Lung (tissue), 13 donors: ENCODE results near the gene SEL1L3. TPM values are rescaled to one million over a fixed set of nuclear protein-coding genes. Genes with fewer than 3 reads are reported as not detected.

Experiments
- ATAC-seq: fragments of 200-7000 bp; cut with Tn5 transposase; one replicate; pipeline ENCODE4 v1.9.1; 2020; ENCODE audit warnings: moderate number of reproducible peaks; ENCODE audit not compliant: insufficient read depth, low FRiP score
- DNase-seq, 3 donors: peaks; one replicate each; pipeline ENCODE4 v3.0.0-alpha.2; 2013 to 2017
- H3K27ac ChIP-seq, 2 donors: one replicate each; pipeline ENCODE4 v1.5.1; 2013; ENCODE audit warnings: mild to moderate bottlenecking in 2 of 2, moderate library complexity in 2 of 2, control low read depth in 1 of 2, inconsistent platforms in 1 of 2, low read depth in 1 of 2, low read length in 1 of 2
- H3K27me3 ChIP-seq, 3 donors: one replicate each; pipeline ENCODE4 v1.5.1; 2013; ENCODE audit warnings: low read length in 2 of 3; ENCODE audit not compliant: control insufficient read depth in 3 of 3, insufficient read depth in 3 of 3
- H3K36me3 ChIP-seq, 4 donors: one replicate each; pipeline ENCODE4 v1.5.1; 2013; ENCODE audit warnings: low read length in 4 of 4, mild to moderate bottlenecking in 1 of 4, moderate library complexity in 1 of 4; ENCODE audit not compliant: control insufficient read depth in 4 of 4, insufficient read depth in 4 of 4
- H3K4me1 ChIP-seq, 5 donors: one replicate each; pipeline ENCODE4 v1.5.1; 2013; ENCODE audit warnings: low read length in 5 of 5, mild to moderate bottlenecking in 2 of 5, moderate library complexity in 1 of 5; ENCODE audit not compliant: control insufficient read depth in 5 of 5, insufficient read depth in 5 of 5
- H3K4me3 ChIP-seq: one replicate; pipeline ENCODE4 v1.5.1; 2013; ENCODE audit warnings: mild to moderate bottlenecking, control low read depth, moderate library complexity
- H3K9ac ChIP-seq, 2 donors: one replicate each; pipeline ENCODE4 v1.5.1; 2013; ENCODE audit warnings: low read length in 2 of 2, control low read depth in 1 of 2; ENCODE audit not compliant: insufficient read depth in 1 of 2
- H3K9me3 ChIP-seq, 4 donors: one replicate each; pipeline ENCODE4 v1.5.1; 2013; ENCODE audit warnings: low read length in 3 of 4, mild to moderate bottlenecking in 1 of 4, moderate library complexity in 1 of 4; ENCODE audit not compliant: control insufficient read depth in 4 of 4, insufficient read depth in 3 of 4
- WGBS, 2 donors: extraction: QIAGEN DNeasy Blood & Tissue Kit; methylation state at CpG; one replicate each; pipeline ENCODE4 v1.1.7; 2013; 5-methylcytosine and 5-hydroxymethylcytosine counted together
- polyA plus RNA-seq, 2 donors: library from polyadenylated mRNA; stranded (reverse); fragments of 200-250 nt; gene quantifications; one replicate each; pipeline ENCODE4 v1.2.1, GENCODE V29; 2013
- small RNA-seq: library from RNA; depleted of rRNA; stranded (forward); fragments of <200 nt; gene quantifications from one replicate; pipeline ENCODE3, GENCODE V24; 2014; ENCODE audit warnings: low replicate concordance
- total RNA-seq, 2 donors: library from RNA; depleted of rRNA in 1 of 2; stranded (reverse); fragments of >200 nt in 1 of 2; gene quantifications; one replicate each; pipeline ENCODE4 v1.2.1, GENCODE V29; 2014 to 2021
- TF ChIP-seq, protein P1 (sequence below): IDR thresholded peaks from 2 replicates; pipeline ENCODE4 v1.5.1; 2012; ENCODE audit warnings: mild to moderate bottlenecking; ENCODE audit errors: control extremely low read depth, extremely low read depth
- donor health status: control.
- donor health status: control.
- donor health status: Bipolar disorder and iron deficiency.
- donor health status: healthy.
- donor health status: DM: yes; HTN: yes; CAD: no.

Gene SEL1L3
- total and polyA plus RNA-seq, 4 donors: 29.2 to 93.3 (median 57.1) TPM

DNA sequence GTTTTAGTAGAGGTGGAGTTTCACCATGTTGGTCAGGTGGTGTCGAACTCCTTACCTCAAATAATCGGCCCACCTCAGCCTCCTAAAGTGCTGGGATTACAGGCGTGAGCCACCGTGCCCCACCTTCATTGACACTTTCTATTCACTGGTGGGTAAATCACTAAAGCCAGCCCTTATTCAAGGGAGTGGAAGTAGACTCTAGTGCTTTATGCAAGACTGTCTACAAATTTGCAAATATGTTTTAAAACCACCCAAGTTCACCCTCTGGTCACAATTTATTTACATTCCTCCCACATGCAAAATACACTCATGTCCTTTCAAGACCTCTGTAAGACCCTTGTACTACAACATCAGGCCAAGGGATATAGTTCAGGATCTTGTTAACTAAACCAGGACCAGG lies 162.1 kb downstream of the SEL1L3 start:
- peaks cover 0 to 1% (median 0%) of the 10 kb centered on the region in 4 donors for H3K9me3 ChIP-seq
- no peak for ATAC-seq

DNA sequence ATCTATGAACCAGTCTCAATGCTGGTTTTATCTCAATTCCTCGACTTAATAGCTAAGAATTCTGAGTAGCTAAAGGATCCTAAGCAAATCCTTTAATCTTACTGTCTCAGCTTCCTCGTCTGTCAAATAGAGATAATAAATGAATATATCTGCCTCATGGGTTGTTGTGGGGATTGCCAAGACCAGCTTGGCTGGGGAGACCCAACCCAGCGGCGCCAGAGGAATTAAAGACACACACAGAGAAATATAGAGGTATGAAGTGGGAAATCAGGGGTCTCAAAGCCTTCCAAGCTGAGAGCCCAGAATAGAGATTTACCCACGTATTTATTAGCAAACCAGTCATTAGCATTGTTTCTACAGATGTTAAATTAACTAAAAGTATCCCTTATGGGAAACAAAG lies 165.3 kb downstream of the SEL1L3 start:
- no peaks in the 10 kb centered on the region for H3K4me1 ChIP-seq
- no peak for ATAC-seq
- H3K27me3 ChIP-seq: no peaks in the 10 kb centered on the region
- WGBS, 2 donors: 78 to 86% methylated on average over 5 of the region's 5 CpGs
- peaks cover 0 to 2% (median 0%) of the 10 kb centered on the region in 4 donors for H3K9me3 ChIP-seq
- no peak overlapping the region for H3K9ac ChIP-seq
- no peaks in the 10 kb centered on the region for H3K36me3 ChIP-seq
- no peak overlapping the region for H3K4me3 ChIP-seq
- DNase-seq: no peak
- H3K27ac ChIP-seq: no peak overlapping the region
- TF ChIP-seq, protein P1, sequence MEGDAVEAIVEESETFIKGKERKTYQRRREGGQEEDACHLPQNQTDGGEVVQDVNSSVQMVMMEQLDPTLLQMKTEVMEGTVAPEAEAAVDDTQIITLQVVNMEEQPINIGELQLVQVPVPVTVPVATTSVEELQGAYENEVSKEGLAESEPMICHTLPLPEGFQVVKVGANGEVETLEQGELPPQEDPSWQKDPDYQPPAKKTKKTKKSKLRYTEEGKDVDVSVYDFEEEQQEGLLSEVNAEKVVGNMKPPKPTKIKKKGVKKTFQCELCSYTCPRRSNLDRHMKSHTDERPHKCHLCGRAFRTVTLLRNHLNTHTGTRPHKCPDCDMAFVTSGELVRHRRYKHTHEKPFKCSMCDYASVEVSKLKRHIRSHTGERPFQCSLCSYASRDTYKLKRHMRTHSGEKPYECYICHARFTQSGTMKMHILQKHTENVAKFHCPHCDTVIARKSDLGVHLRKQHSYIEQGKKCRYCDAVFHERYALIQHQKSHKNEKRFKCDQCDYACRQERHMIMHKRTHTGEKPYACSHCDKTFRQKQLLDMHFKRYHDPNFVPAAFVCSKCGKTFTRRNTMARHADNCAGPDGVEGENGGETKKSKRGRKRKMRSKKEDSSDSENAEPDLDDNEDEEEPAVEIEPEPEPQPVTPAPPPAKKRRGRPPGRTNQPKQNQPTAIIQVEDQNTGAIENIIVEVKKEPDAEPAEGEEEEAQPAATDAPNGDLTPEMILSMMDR: no peak

More for the DNA sequence above, 162.1 kb downstream of the SEL1L3 start:
- Histone ChIP-seq H3K4me3 (no peak overlapping the region), H3K9ac (no peak overlapping the region), H3K36me3 (no peaks in the 10 kb centered on the region), H3K27me3 (no peaks in the 10 kb centered on the region), H3K4me1 (no peaks in the 10 kb centered on the region), H3K27ac (no peak overlapping the region)
- TF ChIP-seq, protein P1: no peak
- 92 to 96% methylated on average over 4 of the region's 4 CpGs for WGBS, 2 donors
- DNase-seq: no peak

Small RNA genes lying within 50 kb of the gene (small RNA-seq; reads per million reads assigned to genes)
- gene MTND4LP22: not detected

Other genes starting within 250 kb of the SEL1L3 start
- 1,000 to 10,000 TPM; 1,764 to 1,795 TPM for gene SLC34A2, start 207.1 kb downstream of the SEL1L3 start, total RNA-seq
- gene SLC34A2, start 207.1 kb downstream of the SEL1L3 start, polyA plus RNA-seq: 100 to 1,000 TPM; 723 to 727 TPM
- gene SMIM20, start 51.2 kb upstream of the SEL1L3 start, total RNA-seq: 10 to 100 TPM; 21.9 to 25.0 TPM
- 10 to 100 TPM; 28.6 to 30.7 TPM for gene SMIM20, start 51.2 kb upstream of the SEL1L3 start, polyA plus RNA-seq